GM12878 (cell line): ENCODE data around the gene DIO3. TPM values are rescaled to one million over a fixed set of nuclear protein-coding genes. Genes with fewer than 3 reads are reported as not detected.

ENCODE experiments used
- ATAC-seq: fragments of 200-7000 bp; cut with Tn5 transposase; 3 replicates; pipeline ENCODE4 v1.9.1; 2020; ENCODE audit warnings: mild to moderate bottlenecking, moderate library complexity
- BruUV-seq: library from RNA; stranded (reverse); fragments of 400-500 nt; replicated peaks from 2 replicates; lab custom pipeline; 2021; lab: Mats Ljungman, UMichigan
- CTCF ChIA-PET: fragments of 300-600 bp; sonication (Branson Sonifier 250); formaldehyde crosslinking; extraction: SDS; loops from one replicate; lab custom pipeline; 2021; ENCODE audit warnings: inconsistent platforms; lab: Yijun Ruan, JAX
- POLR2A ChIA-PET: fragments of 350-600 bp; formaldehyde crosslinking; extraction: SDS; loops from one replicate; lab custom pipeline; 2021; ENCODE audit warnings: inconsistent platforms; lab: Charles Lee
- RAD21 ChIA-PET: fragments of 300-600 bp; sonication (Branson Sonifier 250); formaldehyde crosslinking; loops from one replicate; lab custom pipeline; 2023; ENCODE audit warnings: antibody characterized with exemption; ENCODE audit not compliant: unreplicated experiment; lab: Charles Lee
- SMC1A ChIA-PET: fragments of 300-600 bp; sonication (Branson Sonifier 250); formaldehyde crosslinking; loops from one replicate; lab custom pipeline; 2023; ENCODE audit not compliant: unreplicated experiment, uncharacterized antibody; lab: Charles Lee
- DNase-seq: peaks from one replicate; pipeline ENCODE4 v3.0.0-alpha.2; 2011; ENCODE audit warnings: low read depth, low spot score
- FAIRE-seq: peaks from 3 replicates; lab custom pipeline; 2011; peaks lifted over from hg19 to GRCh38; lab: Jason Lieb, UNC
- H2AFZ ChIP-seq: 2 replicates; pipeline ENCODE4 v1.6.0; 2011; ENCODE audit warnings: low read depth, low read length, control low read depth; ENCODE audit not compliant: control insufficient read depth
- H3K27ac ChIP-seq: 2 replicates; pipeline ENCODE4 v1.5.1; 2011; ENCODE audit warnings: control low read depth; ENCODE audit not compliant: control insufficient read depth, insufficient read depth
- H3K27me3 ChIP-seq, 2 experiments: replicated peaks in 1 of 2; 2 replicates each; pipeline versions ENCODE4 v1.6.0 to v1.6.1; 2011; ENCODE audit warnings: low read length in 1 of 2; ENCODE audit not compliant: control insufficient read depth in 2 of 2, insufficient read depth in 2 of 2
- H3K36me3 ChIP-seq, 2 experiments: 2 replicates each; pipeline ENCODE4 v1.5.1; 2011; ENCODE audit warnings: low read length in 1 of 2; ENCODE audit not compliant: control insufficient read depth in 2 of 2, insufficient read depth in 2 of 2
- H3K4me1 ChIP-seq: 2 replicates; pipeline ENCODE4 v1.6.1; 2011; ENCODE audit warnings: mild to moderate bottlenecking, low read length, moderate library complexity, mixed read lengths; ENCODE audit not compliant: control insufficient read depth, insufficient read depth
- H3K4me2 ChIP-seq: 2 replicates; pipeline ENCODE4 v1.6.0; 2011; ENCODE audit warnings: control low read depth; ENCODE audit not compliant: control insufficient read depth, insufficient read depth
- H3K4me3 ChIP-seq: fragments of 200-600 bp; sonication (generic); 2 replicates; pipeline ENCODE4 v1.5.1; 2016
- H3K79me2 ChIP-seq: 2 replicates; pipeline ENCODE4 v1.6.0; 2011; ENCODE audit warnings: low read length; ENCODE audit not compliant: control insufficient read depth, insufficient read depth
- H3K9ac ChIP-seq: 2 replicates; pipeline ENCODE4 v1.8.0; 2011; ENCODE audit warnings: low read length, control low read depth, mixed read lengths; ENCODE audit not compliant: control insufficient read depth, insufficient read depth
- H3K9me3 ChIP-seq: replicated peaks from 3 replicates; pipeline ENCODE4 v1.5.1; 2011; ENCODE audit warnings: mild to moderate bottlenecking, low read length; ENCODE audit not compliant: control insufficient read depth, insufficient read depth
- H4K20me1 ChIP-seq: 2 replicates; pipeline ENCODE4 v1.6.0; 2011; ENCODE audit not compliant: control insufficient read depth, insufficient read depth
- BCLAF1 ChIP-seq: fragments of 450-650 bp; IDR thresholded peaks from 2 replicates; pipeline ENCODE4 v1.6.1; 2017; ENCODE audit warnings: antibody characterized with exemption, mild to moderate bottlenecking, moderate library complexity
- BRCA1 ChIP-seq: IDR thresholded peaks from 2 replicates; pipeline ENCODE4 v1.6.1; 2011; ENCODE audit warnings: low read depth, low read length, improper control_type of control experiment
- CHD2 ChIP-seq: IDR thresholded peaks from 2 replicates; pipeline ENCODE4 v1.6.1; 2011; ENCODE audit warnings: low read depth, low read length, improper control_type of control experiment, borderline replicate concordance
- CTCF ChIP-seq, 3 experiments: IDR thresholded peaks in 2 of 3; conservative IDR thresholded peaks in 1 of 3; 2 replicates each; pipeline ENCODE4 v1.5.1; 2011; ENCODE audit warnings: low read depth in 3 of 3, low read length in 3 of 3, mild to moderate bottlenecking in 3 of 3, control low read depth in 2 of 3, moderate library complexity in 2 of 3, inconsistent platforms in 1 of 3, mixed read lengths in 1 of 3; ENCODE audit not compliant: control insufficient read depth in 2 of 3, insufficient read depth in 1 of 3; ENCODE audit errors: extremely low read depth in 1 of 3
- E4F1 ChIP-seq: fragments of 450-650 bp; IDR thresholded peaks from 2 replicates; pipeline ENCODE4 v1.6.1; 2018; ENCODE audit warnings: borderline replicate concordance, mild to moderate bottlenecking; ENCODE audit not compliant: partially characterized antibody
- ETV6 ChIP-seq, 2 experiments: fragments of 450-650 bp in 1 of 2; IDR thresholded peaks in 1 of 2; conservative IDR thresholded peaks in 1 of 2; 2 replicates each; pipeline ENCODE4 v1.6.1; 2014; ENCODE audit warnings: antibody characterized with exemption in 1 of 2, borderline replicate concordance in 1 of 2, low read depth in 1 of 2, mild to moderate bottlenecking in 1 of 2, moderate library complexity in 1 of 2
- FOXM1 ChIP-seq: IDR thresholded peaks from 2 replicates; pipeline ENCODE4 v1.6.1; 2012; ENCODE audit warnings: low read depth, mild to moderate bottlenecking, inconsistent platforms, low read length, moderate library complexity
- GABPA ChIP-seq: IDR thresholded peaks from 2 replicates; pipeline ENCODE4 v1.6.1; 2014; ENCODE audit warnings: antibody characterized with exemption, low read depth, mild to moderate bottlenecking, inconsistent platforms
- IKZF2 ChIP-seq, 2 experiments: fragments of 450-650 bp; IDR thresholded peaks; 2 replicates each; pipeline ENCODE4 v1.6.1; 2017; ENCODE audit warnings: mild to moderate bottlenecking in 2 of 2, moderate library complexity in 2 of 2
- IRF4 ChIP-seq: IDR thresholded peaks from 2 replicates; pipeline ENCODE4 v1.6.1; 2011; ENCODE audit warnings: low read depth, low read length
- MYC ChIP-seq: IDR thresholded peaks from 2 replicates; pipeline ENCODE4 v1.6.1; 2011; ENCODE audit warnings: mild to moderate bottlenecking, low read length, moderate library complexity, inconsistent platforms; ENCODE audit not compliant: insufficient read depth, insufficient replicate concordance, insufficient read length, severe bottlenecking
- NFXL1 ChIP-seq: fragments of 450-650 bp; IDR thresholded peaks from 2 replicates; pipeline ENCODE4 v1.6.1; 2017; ENCODE audit warnings: antibody characterized with exemption, mild to moderate bottlenecking, borderline replicate concordance
- NRF1 ChIP-seq: conservative IDR thresholded peaks from 2 replicates; pipeline ENCODE4 v1.6.1; 2011; ENCODE audit warnings: mild to moderate bottlenecking, low read depth, low read length, improper control_type of control experiment
- SMC3 ChIP-seq: IDR thresholded peaks from 2 replicates; pipeline ENCODE4 v1.6.1; 2011; ENCODE audit warnings: low read length, improper control_type of control experiment, borderline replicate concordance
- SRF ChIP-seq, 2 experiments: IDR thresholded peaks; 2 replicates each; pipeline ENCODE4 v1.6.1; 2011; ENCODE audit warnings: low read depth in 2 of 2, low read length in 2 of 2, mild to moderate bottlenecking in 1 of 2, moderate library complexity in 1 of 2
- STAT1 ChIP-seq: fragments of 450-650 bp; conservative IDR thresholded peaks from 2 replicates; pipeline ENCODE4 v1.6.1; 2014; ENCODE audit warnings: antibody characterized with exemption, mild to moderate bottlenecking
- YY1 ChIP-seq: IDR thresholded peaks from 2 replicates; pipeline ENCODE4 v1.6.1; 2011; ENCODE audit warnings: low read depth, mild to moderate bottlenecking, low read length
- ZNF24 ChIP-seq: fragments of 450-650 bp; IDR thresholded peaks from 2 replicates; pipeline ENCODE4 v1.6.1; 2017; ENCODE audit warnings: antibody characterized with exemption, mild to moderate bottlenecking
- ZZZ3 ChIP-seq: IDR thresholded peaks from 2 replicates; pipeline ENCODE4 v1.6.1; 2011; ENCODE audit warnings: low read depth; ENCODE audit not compliant: control insufficient read depth, insufficient read length
- WGBS: methylation state at CpG from one replicate; pipeline ENCODE4 v1.1.6; 2016; ENCODE audit warnings: low lambda C conversion rate; ENCODE audit not compliant: insufficient replicate concordance, insufficient coverage; ENCODE audit errors: missing lambda C conversion rate; 5-methylcytosine and 5-hydroxymethylcytosine counted together
- in situ Hi-C: fragments of 300-500 bp; cut with MboI; formaldehyde crosslinking; loops from 9 replicates; pipeline ENCODE4 v1.14.3; 2018; ENCODE audit warnings: mixed read lengths
- intact Hi-C: fragments of 100-400 bp; cut with micrococcal nuclease; formaldehyde crosslinking; loops from one replicate; pipeline ENCODE4 v1.14.2; 2022; ENCODE audit not compliant: unreplicated experiment
- polyA plus RNA-seq, 11 experiments: library from polyadenylated mRNA; depleted of rRNA in 4 of 11; unstranded in 6 of 11; stranded (reverse) in 5 of 11; fragments of >200 nt; fragmentation: Nextera tagmentation in 4 of 11; fragmentation: Illumina TruSeq in 1 of 11; extraction: Ambion mirVana in 4 of 11; extraction: Trizol in 1 of 11; gene quantifications; 1 replicate in 1 of 11; 2 replicates in 10 of 11; pipeline versions ENCODE4 v1.2.1 to v1.2.3, GENCODE V29; 2011 to 2016; ENCODE audit warnings: inconsistent platforms in 2 of 11, missing spikeins in 2 of 11, low read depth in 1 of 11
- total RNA-seq, 4 experiments: library from RNA; depleted of rRNA in 3 of 4; stranded (reverse); fragments of >200 nt in 3 of 4; fragmentation: Illumina TruSeq in 1 of 4; extraction: Trizol in 1 of 4; gene quantifications; 2 replicates each; pipeline versions ENCODE4 v1.2.1 to v1.2.3, GENCODE V29; 2013 to 2021

The DIO3 gene
- total and polyA plus RNA-seq, 10 of the 15 experiments (the other 5 are each of a cell fraction or from before 2014, with no cell fraction given): not detected

GRCh38 chr14:101605836-101606235, 44.5 kb downstream of the DIO3 start:
- Histone ChIP-seq H3K36me3 (no peaks in the 10 kb centered on the region), H4K20me1 (no peaks in the 10 kb centered on the region), H3K9ac (no peak overlapping the region), H3K27ac (no peak overlapping the region), H3K79me2 (no peaks in the 10 kb centered on the region), H3K4me1 (no peaks in the 10 kb centered on the region), H3K9me3 (no peaks in the 10 kb centered on the region), H3K4me3 (no peak overlapping the region), H3K27me3 (peaks cover 0 to 1% of the 10 kb centered on the region in 2 experiments; a peak in 1 of 4 replicates), H2AFZ (no peak overlapping the region), H3K4me2 (no peak overlapping the region)
- ChIA-PET SMC1A (no interaction called here), RAD21 (no interaction called here), POLR2A (no interaction called here), CTCF (no interaction called here)
- in situ Hi-C loops: no loop called here
- no peak for FAIRE-seq
- WGBS: 19% methylated on average over 4 of the region's 4 CpGs
- intact Hi-C loops: no loop called here
- ATAC-seq: no peak
- BruUV-seq: no TSS peak
- DNase-seq: no peak
- no peak for TF ChIP-seq IKZF2 (IDR thresholded peaks at IDR 0.05)
- TF ChIP-seq GABPA: no peak
- no peak for TF ChIP-seq ZNF24
- no peak for TF ChIP-seq ETV6 (conservative IDR thresholded peaks at IDR 0.05 in 1 of 2, IDR thresholded peaks at IDR 0.05 in 1 of 2; ENCODE audit: borderline replicate concordance in 1 of 2, low read depth in 1 of 2)
- no peak for TF ChIP-seq YY1
- no peak for TF ChIP-seq CTCF (IDR thresholded peaks at IDR 0.05 in 2 of 3, conservative IDR thresholded peaks at IDR 0.05 in 1 of 3; ENCODE audit: control insufficient read depth in 2 of 3, extremely low read depth in 1 of 3, insufficient read depth in 1 of 3, low read depth in 3 of 3, low read length in 3 of 3)
- TF ChIP-seq NFXL1: no peak
- no peak for TF ChIP-seq E4F1
- TF ChIP-seq IRF4: no peak
- no peak for TF ChIP-seq SRF (IDR thresholded peaks at IDR 0.05; ENCODE audit: low read depth in 2 of 2, low read length in 2 of 2)
- TF ChIP-seq BRCA1: no peak
- TF ChIP-seq SMC3: no peak
- no peak for TF ChIP-seq MYC
- TF ChIP-seq BCLAF1: no peak
- no peak for TF ChIP-seq FOXM1
- TF ChIP-seq NRF1: no peak
- TF ChIP-seq CHD2: no peak
- no peak for TF ChIP-seq ZZZ3
- TF ChIP-seq STAT1: no peak
